ENCODE measurements around the gene RNASEH1. TPM values are rescaled to one million over a fixed set of nuclear protein-coding genes. Genes with fewer than 3 reads are reported as not detected.

Gene RNASEH1
- total and polyA plus RNA-seq, 2 of the 4 experiments (the other 2 are of a cell fraction), result 23.5 to 23.7 TPM

- no peaks in the 10 kb centered on the region for H3K27me3 ChIP-seq (ENCODE audit: control insufficient read depth, insufficient read depth, low read length)
- TF ChIP-seq NFE2L2 (IDR thresholded peaks at IDR 0.05; ENCODE audit: low read depth, low read length) (no peak), MXI1 (IDR thresholded peaks at IDR 0.05; ENCODE audit: borderline replicate concordance, low read depth, low read length) (no peak), POLR2A (IDR thresholded peaks at IDR 0.05; ENCODE audit: low read depth, low read length) (no peak), SMC3 (IDR thresholded peaks at IDR 0.05; ENCODE audit: low read depth, low read length) (no peak), CHD1 (IDR thresholded peaks at IDR 0.05; ENCODE audit: low read depth, low read length) (no peak), MAFK (IDR thresholded peaks at IDR 0.05; ENCODE audit: low read depth, low read length) (no peak), USF2 (IDR thresholded peaks at IDR 0.05; ENCODE audit: low read depth, low read length) (no peak), CEBPB (IDR thresholded peaks at IDR 0.05; ENCODE audit: low read depth, low read length) (no peak), RAD21 (IDR thresholded peaks at IDR 0.05; ENCODE audit: low read length) (no peak), BHLHE40 (IDR thresholded peaks at IDR 0.05; ENCODE audit: low read depth, low read length) (no peak)
- H4K91ac ChIP-seq (ENCODE audit: insufficient read depth, low read depth, low read length), result no peak overlapping the region
- H3K14ac ChIP-seq (replicated peaks; ENCODE audit: low read depth, low read length), result no peak overlapping the region
- intact Hi-C loops (cut with micrococcal nuclease), result no loop called here
- no peak overlapping the region for H3K4me2 ChIP-seq (ENCODE audit: low read depth, low read length)
- no peak overlapping the region for H2BK20ac ChIP-seq (ENCODE audit: low read depth, low read length)
- H3K27ac ChIP-seq (ENCODE audit: insufficient read depth, low read length), result no peak overlapping the region
- no TSS peak for BruUV-seq (replicated peaks)
- POLR2A ChIA-PET (ENCODE audit: unreplicated experiment), result no interaction called here
- H3K23ac ChIP-seq (ENCODE audit: low read depth, low read length), result no peak overlapping the region
- dilution Hi-C loops (cut with HindIII; ENCODE audit: low sequenced_read_pairs, unreplicated experiment), result no loop called here
- H4K20me1 ChIP-seq (ENCODE audit: insufficient read depth, low read length), result peaks cover 4% of the 10 kb centered on the region; the same call in 1 of the 2 replicates
- DNase-seq (peak; percentile 23), ATAC-seq (ENCODE audit: low read depth) (peak; percentile 37; the same call in 1 of the 2 replicates)
- H3K4ac ChIP-seq (ENCODE audit: low read depth, low read length), result no peak overlapping the region
- H2AK9ac ChIP-seq (replicated peaks; ENCODE audit: low read depth, low read length, poor library complexity), result no peak overlapping the region
- H2AK5ac ChIP-seq (ENCODE audit: low read depth, low read length), result no peak overlapping the region
- no peaks in the 10 kb centered on the region for H3K9me3 ChIP-seq (ENCODE audit: control insufficient read depth, insufficient read depth, low read length)
- H3K9me1 ChIP-seq (ENCODE audit: insufficient read depth, low read length), result peaks cover 7% of the 10 kb centered on the region
- no peak overlapping the region for H3K56ac ChIP-seq (ENCODE audit: extremely low read depth, insufficient read depth, low read length)
- no peak overlapping the region for H3K9ac ChIP-seq (ENCODE audit: low read depth, low read length)
- no peak overlapping the region for H3K4me3 ChIP-seq (ENCODE audit: insufficient read depth, low read depth, low read length)
- no peak overlapping the region for H2BK120ac ChIP-seq (ENCODE audit: low read depth, low read length)
- H2AFZ ChIP-seq (replicated peaks; ENCODE audit: low read length, poor library complexity), result no peak overlapping the region
- in situ Hi-C loops (cut with MboI; ENCODE audit: low sequenced_read_pairs), result no loop called here
- no peaks in the 10 kb centered on the region for H3K4me1 ChIP-seq (ENCODE audit: control insufficient read depth, insufficient read depth, low read length)
- H2BK15ac ChIP-seq (ENCODE audit: low read depth, low read length), result no peak overlapping the region
- no peak overlapping the region for H3K18ac ChIP-seq (ENCODE audit: low read depth, low read length)
- no peak overlapping the region for H2BK5ac ChIP-seq (ENCODE audit: low read depth, low read length, poor library complexity, severe bottlenecking)
- CTCF ChIA-PET, result interaction anchor here (0.6 to 1.3 kb wide), 5 partner anchors 9 to 82 kb away, joined by 3 read pairs; no protein-coding TSS in a partner anchor
- H4K8ac ChIP-seq (ENCODE audit: low read depth in 2 of 2, low read length in 2 of 2), result no peak overlapping the region
- H4K5ac ChIP-seq (ENCODE audit: low read depth, low read length), result no peak overlapping the region
- WGBS, 2 experiments (ENCODE audit: extremely low coverage in 2 of 2, insufficient read length in 1 of 2), result no CpG with 5 or more reads among the region's 4 CpGs
- H3K79me1 ChIP-seq (ENCODE audit: low read depth in 1 of 2, low read length in 2 of 2), result peaks cover 11 to 40% of the 10 kb centered on the region in 2 experiments
- peaks cover 29% of the 10 kb centered on the region for H3K36me3 ChIP-seq (ENCODE audit: control insufficient read depth, insufficient read depth, low read length)
Measured at GRCh38 chr2:3505771-3506170, 52.4 kb downstream of the RNASEH1 start.
